PC-9 (cell line): ENCODE measurements around the gene INSL6. TPM values are rescaled to one million over a fixed set of nuclear protein-coding genes. Genes with fewer than 3 reads are reported as not detected.

Source experiments
- BruUV-seq: library from RNA; stranded (reverse); fragments of 400-500 nt; replicated peaks from 2 replicates; lab custom pipeline; 2021; lab: Mats Ljungman, UMichigan
- CTCF ChIA-PET: fragments of 300-600 bp; sonication (Branson Sonifier 250); formaldehyde crosslinking; loops from one replicate; lab custom pipeline; 2022; ENCODE audit warnings: antibody characterized with exemption; lab: Charles Lee
- POLR2A ChIA-PET: fragments of 300-600 bp; sonication (Branson Sonifier 250); formaldehyde crosslinking; loops from one replicate; lab custom pipeline; 2022; ENCODE audit warnings: antibody characterized with exemption; ENCODE audit not compliant: unreplicated experiment; lab: Charles Lee
- DNase-seq, 2 experiments: peaks; one replicate each; pipeline versions ENCODE4 v3.0.0 to v3.0.0-alpha.2; 2015 to 2022; ENCODE audit warnings: mixed read lengths in 1 of 2
- H2AFZ ChIP-seq: fragments of 200-600 bp; sonication (generic); 2 replicates; pipeline ENCODE4 v1.8.1; 2017; ENCODE audit warnings: antibody characterized with exemption
- H3F3A ChIP-seq: fragments of 200-600 bp; sonication (generic); 2 replicates; pipeline ENCODE4 v1.8.1; 2017; ENCODE audit warnings: antibody characterized with exemption, mild to moderate bottlenecking, low read depth; ENCODE audit not compliant: insufficient read depth
- H3K27ac ChIP-seq: fragments of 200-600 bp; sonication (generic); 2 replicates; pipeline ENCODE4 v1.6.1; 2016; ENCODE audit warnings: mixed run types
- H3K27me3 ChIP-seq: fragments of 200-600 bp; sonication (generic); 2 replicates; pipeline ENCODE4 v1.6.1; 2016; ENCODE audit warnings: low read depth, mixed run types; ENCODE audit not compliant: insufficient read depth
- H3K36me3 ChIP-seq: fragments of 200-600 bp; sonication (generic); 2 replicates; pipeline ENCODE4 v1.6.1; 2016; ENCODE audit warnings: low read depth, mixed run types
- H3K4me1 ChIP-seq: fragments of 200-600 bp; sonication (generic); replicated peaks from 2 replicates; pipeline ENCODE4 v1.6.1; 2016; ENCODE audit warnings: mixed run types; ENCODE audit not compliant: insufficient read depth
- H3K4me2 ChIP-seq: fragments of 200-600 bp; sonication (generic); 2 replicates; pipeline ENCODE4 v1.6.1; 2017; ENCODE audit warnings: mixed run types
- H3K4me3 ChIP-seq: fragments of 200-600 bp; sonication (generic); 2 replicates; pipeline ENCODE4 v1.6.1; 2016; ENCODE audit warnings: mixed run types
- H3K79me2 ChIP-seq: fragments of 200-600 bp; sonication (generic); 2 replicates; pipeline ENCODE4 v1.6.1; 2017; ENCODE audit warnings: low read depth, mixed run types
- H3K9me2 ChIP-seq: fragments of 200-600 bp; sonication (generic); 2 replicates; pipeline ENCODE4 v1.8.1; 2017; ENCODE audit warnings: mild to moderate bottlenecking; ENCODE audit not compliant: insufficient read depth
- H3K9me3 ChIP-seq: fragments of 200-600 bp; sonication (generic); 2 replicates; pipeline ENCODE4 v1.8.1; 2016; ENCODE audit warnings: low read depth; ENCODE audit not compliant: insufficient read depth
- H4K20me1 ChIP-seq: fragments of 200-600 bp; sonication (generic); 2 replicates; pipeline ENCODE4 v1.8.1; 2017; ENCODE audit not compliant: insufficient read depth
- EZH2 ChIP-seq: fragments of 200-600 bp; sonication (generic); IDR thresholded peaks from 2 replicates; pipeline ENCODE4 v1.8.0; 2017; ENCODE audit warnings: antibody characterized with exemption, low read depth
- intact Hi-C: fragments of 100-400 bp; cut with micrococcal nuclease; formaldehyde crosslinking; loops from one replicate; pipeline ENCODE4 v1.10.0; 2022; ENCODE audit not compliant: unreplicated experiment
- total RNA-seq: library from RNA; stranded (reverse); gene quantifications from 2 replicates; pipeline ENCODE4 v1.2.3, GENCODE V29; 2021
- TF ChIP-seq, protein P1 (sequence below): fragments of 200-600 bp; sonication (generic); conservative IDR thresholded peaks from 2 replicates; pipeline ENCODE4 v1.6.1; 2017; ENCODE audit warnings: mixed run types, antibody characterized with exemption, mild to moderate bottlenecking, moderate library complexity

Gene INSL6
- total RNA-seq, 1 experiment from 2014 or later = not detected

DNA sequence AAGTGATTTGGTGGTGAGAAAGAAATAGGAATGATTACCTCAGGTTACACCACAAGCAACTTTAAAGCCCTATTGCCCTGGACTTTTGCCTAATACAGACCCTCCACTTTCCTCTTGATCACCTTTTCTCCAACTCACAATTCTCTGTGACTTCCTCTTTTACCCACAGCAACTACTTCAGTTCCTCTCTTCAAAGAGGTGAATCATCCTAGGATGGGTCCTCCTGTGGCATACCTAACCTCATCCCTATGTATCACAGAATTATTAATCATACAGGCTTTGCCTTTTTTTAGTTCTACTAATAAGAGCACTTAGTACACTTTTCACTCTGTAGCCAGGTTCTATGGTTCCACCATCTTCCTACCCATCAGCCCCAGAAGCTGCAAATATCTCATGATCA lies 19.6 kb upstream of the INSL6 start:
- Histone ChIP-seq H2AFZ (no peak overlapping the region), H3F3A (no peaks in the 10 kb centered on the region), H3K27me3 (no peaks in the 10 kb centered on the region), H3K4me3 (no peak overlapping the region), H3K4me1 (no peaks in the 10 kb centered on the region), H4K20me1 (no peaks in the 10 kb centered on the region), H3K36me3 (no peaks in the 10 kb centered on the region), H3K4me2 (no peak overlapping the region), H3K9me2 (no peaks in the 10 kb centered on the region), H3K27ac (no peak overlapping the region), H3K79me2 (no peaks in the 10 kb centered on the region), H3K9me3 (no peaks in the 10 kb centered on the region)
- no peak for DNase-seq
- POLR2A ChIA-PET = no interaction called here
- TF ChIP-seq, protein P1, sequence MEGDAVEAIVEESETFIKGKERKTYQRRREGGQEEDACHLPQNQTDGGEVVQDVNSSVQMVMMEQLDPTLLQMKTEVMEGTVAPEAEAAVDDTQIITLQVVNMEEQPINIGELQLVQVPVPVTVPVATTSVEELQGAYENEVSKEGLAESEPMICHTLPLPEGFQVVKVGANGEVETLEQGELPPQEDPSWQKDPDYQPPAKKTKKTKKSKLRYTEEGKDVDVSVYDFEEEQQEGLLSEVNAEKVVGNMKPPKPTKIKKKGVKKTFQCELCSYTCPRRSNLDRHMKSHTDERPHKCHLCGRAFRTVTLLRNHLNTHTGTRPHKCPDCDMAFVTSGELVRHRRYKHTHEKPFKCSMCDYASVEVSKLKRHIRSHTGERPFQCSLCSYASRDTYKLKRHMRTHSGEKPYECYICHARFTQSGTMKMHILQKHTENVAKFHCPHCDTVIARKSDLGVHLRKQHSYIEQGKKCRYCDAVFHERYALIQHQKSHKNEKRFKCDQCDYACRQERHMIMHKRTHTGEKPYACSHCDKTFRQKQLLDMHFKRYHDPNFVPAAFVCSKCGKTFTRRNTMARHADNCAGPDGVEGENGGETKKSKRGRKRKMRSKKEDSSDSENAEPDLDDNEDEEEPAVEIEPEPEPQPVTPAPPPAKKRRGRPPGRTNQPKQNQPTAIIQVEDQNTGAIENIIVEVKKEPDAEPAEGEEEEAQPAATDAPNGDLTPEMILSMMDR = no peak
- TF ChIP-seq EZH2 = no peak
- intact Hi-C loops = no loop called here
- BruUV-seq = no TSS peak
- CTCF ChIA-PET = no interaction called here

DNA sequence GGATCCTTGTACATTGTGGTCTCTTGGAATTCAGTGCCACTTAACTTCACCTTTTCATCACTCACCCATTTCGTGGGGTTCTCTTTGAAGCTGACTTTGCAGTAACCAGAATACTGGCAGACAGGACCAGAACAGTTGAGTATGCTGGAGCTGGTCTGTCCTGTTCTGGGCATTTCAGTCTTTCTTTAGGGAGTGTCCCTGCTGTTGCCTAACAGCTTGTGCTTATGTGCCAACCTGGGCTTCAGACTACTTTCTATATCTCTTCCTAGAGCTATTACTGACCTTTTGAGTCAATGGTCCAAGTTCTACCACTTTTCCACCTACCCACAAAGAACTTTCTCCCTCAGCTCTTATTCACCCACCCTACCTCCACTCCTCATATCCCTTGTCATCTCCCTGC lies 10.0 kb upstream of the INSL6 start:
- Histone ChIP-seq H3K27me3 (no peaks in the 10 kb centered on the region), H3K4me2 (no peak overlapping the region), H2AFZ (no peak overlapping the region), H3K9me2 (no peaks in the 10 kb centered on the region), H4K20me1 (no peaks in the 10 kb centered on the region), H3K9me3 (no peaks in the 10 kb centered on the region), H3F3A (no peaks in the 10 kb centered on the region), H3K4me3 (no peak overlapping the region), H3K27ac (no peak overlapping the region), H3K36me3 (no peaks in the 10 kb centered on the region), H3K79me2 (no peaks in the 10 kb centered on the region), H3K4me1 (no peaks in the 10 kb centered on the region)
- BruUV-seq = no TSS peak
- ChIA-PET POLR2A (no interaction called here), CTCF (no interaction called here)
- intact Hi-C loops = no loop called here
- DNase-seq = no peak
- TF ChIP-seq, protein P1 = no peak
- TF ChIP-seq EZH2 = no peak

DNA sequence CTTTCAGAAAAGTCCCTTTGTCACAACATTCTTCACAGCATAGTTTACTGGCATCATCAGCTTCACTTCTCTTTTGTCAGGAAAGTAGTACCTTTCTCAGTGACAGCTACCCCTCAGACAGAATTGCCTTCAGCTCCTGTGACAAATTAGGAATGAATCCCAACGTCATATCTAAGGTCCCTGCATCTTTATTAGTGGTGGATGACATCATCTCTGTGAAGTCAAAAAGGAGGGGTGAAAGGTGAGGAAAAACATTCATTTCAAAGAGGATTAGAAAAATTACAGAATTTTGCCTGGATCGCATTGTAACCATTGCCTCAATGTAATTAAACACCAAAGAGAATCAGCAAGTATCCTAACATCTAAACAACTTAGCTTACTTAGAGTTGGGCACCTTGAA lies 7.9 kb upstream of the INSL6 start:
- Histone ChIP-seq H2AFZ (no peak overlapping the region), H3K9me3 (no peaks in the 10 kb centered on the region), H4K20me1 (no peaks in the 10 kb centered on the region), H3K36me3 (no peaks in the 10 kb centered on the region), H3F3A (no peaks in the 10 kb centered on the region), H3K27me3 (no peaks in the 10 kb centered on the region), H3K4me2 (no peak overlapping the region), H3K79me2 (no peaks in the 10 kb centered on the region), H3K4me3 (no peak overlapping the region), H3K27ac (no peak overlapping the region), H3K4me1 (no peaks in the 10 kb centered on the region), H3K9me2 (no peaks in the 10 kb centered on the region)
- ChIA-PET POLR2A (no interaction called here), CTCF (no interaction called here)
- DNase-seq = no peak
- BruUV-seq = no TSS peak
- intact Hi-C loops = no loop called here
- TF ChIP-seq EZH2 = no peak
- TF ChIP-seq, protein P1 = no peak
